GM12878 (cell line): Measurements from ENCODE around the gene SEC62. TPM values are rescaled to one million over a fixed set of nuclear protein-coding genes. Genes with fewer than 3 reads are reported as not detected.

ENCODE experiments used
- CHD1 ChIP-seq: IDR thresholded peaks from 2 replicates; pipeline ENCODE4 v1.6.1; 2012; ENCODE audit warnings: low read depth, low read length, improper control_type of control experiment
- CHD4 ChIP-seq: fragments of 200-600 bp; sonication (generic); IDR thresholded peaks from 2 replicates; pipeline ENCODE4 v1.6.1; 2016; ENCODE audit warnings: mild to moderate bottlenecking
- FOS ChIP-seq: IDR thresholded peaks from 3 replicates; pipeline ENCODE4 v1.6.1; 2011; ENCODE audit warnings: borderline replicate concordance; ENCODE audit not compliant: insufficient read length; ENCODE audit errors: extremely low read depth
- HDGF ChIP-seq: fragments of 450-650 bp; IDR thresholded peaks from 2 replicates; pipeline ENCODE4 v1.6.1; 2016; ENCODE audit warnings: antibody characterized with exemption
- JUNB ChIP-seq: IDR thresholded peaks from 2 replicates; pipeline ENCODE4 v1.6.1; 2016; ENCODE audit warnings: antibody characterized with exemption, mild to moderate bottlenecking
- MYB ChIP-seq: fragments of 150-350 bp; IDR thresholded peaks from 2 replicates; pipeline ENCODE4 v1.6.1; 2014; ENCODE audit warnings: mild to moderate bottlenecking, low read depth, low read length, borderline replicate concordance
- NFYA ChIP-seq: IDR thresholded peaks from 2 replicates; pipeline ENCODE4 v1.6.1; 2011; ENCODE audit warnings: low read depth, mild to moderate bottlenecking, low read length, improper control_type of control experiment, borderline replicate concordance
- NR2C1 ChIP-seq: fragments of 450-650 bp; IDR thresholded peaks from 2 replicates; pipeline ENCODE4 v1.6.1; 2017; ENCODE audit warnings: antibody characterized with exemption, mild to moderate bottlenecking, moderate library complexity
- PAX5 ChIP-seq: IDR thresholded peaks from 2 replicates; pipeline ENCODE4 v1.6.1; 2011; ENCODE audit warnings: low read depth, low read length, borderline replicate concordance
- PAX8 ChIP-seq: fragments of 450-650 bp; IDR thresholded peaks from 2 replicates; pipeline ENCODE4 v1.6.1; 2017; ENCODE audit warnings: mild to moderate bottlenecking, moderate library complexity
- RB1 ChIP-seq: fragments of 450-650 bp; formaldehyde crosslinking; IDR thresholded peaks from 2 replicates; pipeline ENCODE4 v1.6.1; 2017; ENCODE audit warnings: mild to moderate bottlenecking, borderline replicate concordance
- RCOR1 ChIP-seq: conservative IDR thresholded peaks from 2 replicates; pipeline ENCODE4 v1.6.1; 2012; ENCODE audit warnings: low read depth, low read length, improper control_type of control experiment
- SUZ12 ChIP-seq: fragments of 200-600 bp; sonication (generic); IDR thresholded peaks from one replicate; pipeline ENCODE4 v1.6.1; 2018; ENCODE audit warnings: antibody characterized with exemption, mild to moderate bottlenecking; ENCODE audit not compliant: unreplicated experiment
- TARDBP ChIP-seq: IDR thresholded peaks from 2 replicates; pipeline ENCODE4 v1.6.1; 2016; ENCODE audit warnings: borderline replicate concordance
- YBX1 ChIP-seq: fragments of 450-650 bp; IDR thresholded peaks from 2 replicates; pipeline ENCODE4 v1.6.1; 2016; ENCODE audit warnings: antibody characterized with exemption
- YY1 ChIP-seq: IDR thresholded peaks from 2 replicates; pipeline ENCODE4 v1.6.1; 2011; ENCODE audit warnings: low read depth, mild to moderate bottlenecking, low read length
- ZNF24 ChIP-seq: fragments of 450-650 bp; IDR thresholded peaks from 2 replicates; pipeline ENCODE4 v1.6.1; 2017; ENCODE audit warnings: antibody characterized with exemption, mild to moderate bottlenecking
- polyA plus RNA-seq, 11 experiments: library from polyadenylated mRNA; depleted of rRNA in 4 of 11; unstranded in 6 of 11; stranded (reverse) in 5 of 11; fragments of >200 nt; fragmentation: Nextera tagmentation in 4 of 11; fragmentation: Illumina TruSeq in 1 of 11; extraction: Ambion mirVana in 4 of 11; extraction: Trizol in 1 of 11; gene quantifications; 1 replicate in 1 of 11; 2 replicates in 10 of 11; pipeline versions ENCODE4 v1.2.1 to v1.2.3, GENCODE V29; 2011 to 2016; ENCODE audit warnings: inconsistent platforms in 2 of 11, missing spikeins in 2 of 11, low read depth in 1 of 11
- total RNA-seq, 4 experiments: library from RNA; depleted of rRNA in 3 of 4; stranded (reverse); fragments of >200 nt in 3 of 4; fragmentation: Illumina TruSeq in 1 of 4; extraction: Trizol in 1 of 4; gene quantifications; 2 replicates each; pipeline versions ENCODE4 v1.2.1 to v1.2.3, GENCODE V29; 2013 to 2021
- TF ChIP-seq, protein P1 (sequence below): fragments of 450-650 bp; IDR thresholded peaks from 2 replicates; pipeline ENCODE4 v1.6.1; 2018; ENCODE audit warnings: borderline replicate concordance, mild to moderate bottlenecking; ENCODE audit not compliant: partially characterized antibody
- TF ChIP-seq, protein P2 (sequence below): IDR thresholded peaks from 2 replicates; pipeline ENCODE4 v1.6.1; 2012; ENCODE audit warnings: low read length, inconsistent platforms
- TF ChIP-seq, protein P3 (sequence below): fragments of 450-650 bp; IDR thresholded peaks from 2 replicates; pipeline ENCODE4 v1.6.1; 2017; ENCODE audit warnings: mild to moderate bottlenecking, moderate library complexity
- TF ChIP-seq, protein P4 (sequence below): fragments of 450-650 bp; IDR thresholded peaks from 2 replicates; pipeline ENCODE4 v1.6.1; 2017; ENCODE audit warnings: borderline replicate concordance
- TF ChIP-seq, protein P5 (sequence below): fragments of 450-650 bp; IDR thresholded peaks from 2 replicates; pipeline ENCODE4 v1.6.1; 2016; ENCODE audit warnings: mild to moderate bottlenecking

Gene SEC62
- total and polyA plus RNA-seq, 10 of the 15 experiments (the other 5 are each of a cell fraction or from before 2014, with no cell fraction given): 25.6 to 270 (median 94.8) TPM

DNA sequence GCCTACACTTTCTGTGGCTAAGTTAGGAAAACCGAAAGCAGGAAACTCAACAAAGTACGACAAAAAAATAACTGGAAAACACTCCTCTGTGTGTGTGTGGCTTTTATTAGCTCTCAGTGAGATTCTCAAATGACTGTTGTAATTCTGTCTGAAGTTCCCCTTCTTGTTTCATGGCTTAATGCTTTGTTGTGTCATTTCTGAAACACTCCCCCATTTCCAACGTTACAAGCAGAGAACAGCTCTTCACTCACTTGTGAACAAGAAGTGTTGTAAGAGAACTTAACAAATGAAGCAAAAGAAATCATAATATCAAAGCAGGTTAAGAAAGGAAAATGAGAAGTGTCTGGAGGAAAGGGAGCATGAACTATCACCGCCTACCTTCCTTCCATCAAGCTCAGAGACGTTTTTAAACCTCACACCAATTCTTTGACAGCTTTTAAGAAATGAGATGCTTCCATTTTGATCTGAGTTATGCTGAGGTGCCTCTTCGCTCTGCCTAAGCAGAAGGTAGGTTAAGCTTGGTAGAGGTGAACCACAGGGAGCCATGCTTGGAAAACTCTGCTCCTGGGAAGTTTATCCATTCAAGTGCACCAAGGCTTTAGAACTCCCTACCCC is 12.4 kb upstream of the SEC62 start (continued):
- TF ChIP-seq, protein P1, sequence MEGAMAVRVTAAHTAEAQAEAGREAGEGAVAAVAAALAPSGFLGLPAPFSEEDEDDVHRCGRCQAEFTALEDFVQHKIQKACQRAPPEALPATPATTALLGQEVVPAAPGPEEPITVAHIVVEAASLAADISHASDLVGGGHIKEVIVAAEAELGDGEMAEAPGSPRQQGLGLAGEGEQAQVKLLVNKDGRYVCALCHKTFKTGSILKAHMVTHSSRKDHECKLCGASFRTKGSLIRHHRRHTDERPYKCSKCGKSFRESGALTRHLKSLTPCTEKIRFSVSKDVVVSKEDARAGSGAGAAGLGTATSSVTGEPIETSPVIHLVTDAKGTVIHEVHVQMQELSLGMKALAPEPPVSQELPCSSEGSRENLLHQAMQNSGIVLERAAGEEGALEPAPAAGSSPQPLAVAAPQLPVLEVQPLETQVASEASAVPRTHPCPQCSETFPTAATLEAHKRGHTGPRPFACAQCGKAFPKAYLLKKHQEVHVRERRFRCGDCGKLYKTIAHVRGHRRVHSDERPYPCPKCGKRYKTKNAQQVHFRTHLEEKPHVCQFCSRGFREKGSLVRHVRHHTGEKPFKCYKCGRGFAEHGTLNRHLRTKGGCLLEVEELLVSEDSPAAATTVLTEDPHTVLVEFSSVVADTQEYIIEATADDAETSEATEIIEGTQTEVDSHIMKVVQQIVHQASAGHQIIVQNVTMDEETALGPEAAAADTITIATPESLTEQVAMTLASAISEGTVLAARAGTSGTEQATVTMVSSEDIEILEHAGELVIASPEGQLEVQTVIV: no peak
- TF ChIP-seq HDGF (no peak), NFYA (no peak), SUZ12 (no peak), ZNF24 (no peak), CHD1 (no peak), RB1 (no peak), MYB (no peak), JUNB (peak; percentile 69), FOS (no peak), YY1 (peak; percentile 55), PAX5 (peak; percentile 22; the same call in 1 of the 2 replicates), RCOR1 (no peak), PAX8 (no peak), TARDBP (no peak), NR2C1 (no peak), CHD4 (no peak), YBX1 (no peak)
- TF ChIP-seq, protein P2, sequence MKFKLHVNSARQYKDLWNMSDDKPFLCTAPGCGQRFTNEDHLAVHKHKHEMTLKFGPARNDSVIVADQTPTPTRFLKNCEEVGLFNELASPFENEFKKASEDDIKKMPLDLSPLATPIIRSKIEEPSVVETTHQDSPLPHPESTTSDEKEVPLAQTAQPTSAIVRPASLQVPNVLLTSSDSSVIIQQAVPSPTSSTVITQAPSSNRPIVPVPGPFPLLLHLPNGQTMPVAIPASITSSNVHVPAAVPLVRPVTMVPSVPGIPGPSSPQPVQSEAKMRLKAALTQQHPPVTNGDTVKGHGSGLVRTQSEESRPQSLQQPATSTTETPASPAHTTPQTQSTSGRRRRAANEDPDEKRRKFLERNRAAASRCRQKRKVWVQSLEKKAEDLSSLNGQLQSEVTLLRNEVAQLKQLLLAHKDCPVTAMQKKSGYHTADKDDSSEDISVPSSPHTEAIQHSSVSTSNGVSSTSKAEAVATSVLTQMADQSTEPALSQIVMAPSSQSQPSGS: peak; percentile 77; the same call in 1 of the 2 replicates
- TF ChIP-seq, protein P3, sequence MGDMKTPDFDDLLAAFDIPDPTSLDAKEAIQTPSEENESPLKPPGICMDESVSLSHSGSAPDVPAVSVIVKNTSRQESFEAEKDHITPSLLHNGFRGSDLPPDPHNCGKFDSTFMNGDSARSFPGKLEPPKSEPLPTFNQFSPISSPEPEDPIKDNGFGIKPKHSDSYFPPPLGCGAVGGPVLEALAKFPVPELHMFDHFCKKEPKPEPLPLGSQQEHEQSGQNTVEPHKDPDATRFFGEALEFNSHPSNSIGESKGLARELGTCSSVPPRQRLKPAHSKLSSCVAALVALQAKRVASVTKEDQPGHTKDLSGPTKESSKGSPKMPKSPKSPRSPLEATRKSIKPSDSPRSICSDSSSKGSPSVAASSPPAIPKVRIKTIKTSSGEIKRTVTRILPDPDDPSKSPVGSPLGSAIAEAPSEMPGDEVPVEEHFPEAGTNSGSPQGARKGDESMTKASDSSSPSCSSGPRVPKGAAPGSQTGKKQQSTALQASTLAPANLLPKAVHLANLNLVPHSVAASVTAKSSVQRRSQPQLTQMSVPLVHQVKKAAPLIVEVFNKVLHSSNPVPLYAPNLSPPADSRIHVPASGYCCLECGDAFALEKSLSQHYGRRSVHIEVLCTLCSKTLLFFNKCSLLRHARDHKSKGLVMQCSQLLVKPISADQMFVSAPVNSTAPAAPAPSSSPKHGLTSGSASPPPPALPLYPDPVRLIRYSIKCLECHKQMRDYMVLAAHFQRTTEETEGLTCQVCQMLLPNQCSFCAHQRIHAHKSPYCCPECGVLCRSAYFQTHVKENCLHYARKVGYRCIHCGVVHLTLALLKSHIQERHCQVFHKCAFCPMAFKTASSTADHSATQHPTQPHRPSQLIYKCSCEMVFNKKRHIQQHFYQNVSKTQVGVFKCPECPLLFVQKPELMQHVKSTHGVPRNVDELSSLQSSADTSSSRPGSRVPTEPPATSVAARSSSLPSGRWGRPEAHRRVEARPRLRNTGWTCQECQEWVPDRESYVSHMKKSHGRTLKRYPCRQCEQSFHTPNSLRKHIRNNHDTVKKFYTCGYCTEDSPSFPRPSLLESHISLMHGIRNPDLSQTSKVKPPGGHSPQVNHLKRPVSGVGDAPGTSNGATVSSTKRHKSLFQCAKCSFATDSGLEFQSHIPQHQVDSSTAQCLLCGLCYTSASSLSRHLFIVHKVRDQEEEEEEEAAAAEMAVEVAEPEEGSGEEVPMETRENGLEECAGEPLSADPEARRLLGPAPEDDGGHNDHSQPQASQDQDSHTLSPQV: no peak
- TF ChIP-seq, protein P4, sequence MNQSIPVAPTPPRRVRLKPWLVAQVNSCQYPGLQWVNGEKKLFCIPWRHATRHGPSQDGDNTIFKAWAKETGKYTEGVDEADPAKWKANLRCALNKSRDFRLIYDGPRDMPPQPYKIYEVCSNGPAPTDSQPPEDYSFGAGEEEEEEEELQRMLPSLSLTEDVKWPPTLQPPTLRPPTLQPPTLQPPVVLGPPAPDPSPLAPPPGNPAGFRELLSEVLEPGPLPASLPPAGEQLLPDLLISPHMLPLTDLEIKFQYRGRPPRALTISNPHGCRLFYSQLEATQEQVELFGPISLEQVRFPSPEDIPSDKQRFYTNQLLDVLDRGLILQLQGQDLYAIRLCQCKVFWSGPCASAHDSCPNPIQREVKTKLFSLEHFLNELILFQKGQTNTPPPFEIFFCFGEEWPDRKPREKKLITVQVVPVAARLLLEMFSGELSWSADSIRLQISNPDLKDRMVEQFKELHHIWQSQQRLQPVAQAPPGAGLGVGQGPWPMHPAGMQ: no peak
- TF ChIP-seq, protein P5, sequence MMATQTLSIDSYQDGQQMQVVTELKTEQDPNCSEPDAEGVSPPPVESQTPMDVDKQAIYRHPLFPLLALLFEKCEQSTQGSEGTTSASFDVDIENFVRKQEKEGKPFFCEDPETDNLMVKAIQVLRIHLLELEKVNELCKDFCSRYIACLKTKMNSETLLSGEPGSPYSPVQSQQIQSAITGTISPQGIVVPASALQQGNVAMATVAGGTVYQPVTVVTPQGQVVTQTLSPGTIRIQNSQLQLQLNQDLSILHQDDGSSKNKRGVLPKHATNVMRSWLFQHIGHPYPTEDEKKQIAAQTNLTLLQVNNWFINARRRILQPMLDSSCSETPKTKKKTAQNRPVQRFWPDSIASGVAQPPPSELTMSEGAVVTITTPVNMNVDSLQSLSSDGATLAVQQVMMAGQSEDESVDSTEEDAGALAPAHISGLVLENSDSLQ: no peak
